NT2/D1 (cell line): ENCODE results near the gene MYH1.

Experiments used
- YY1 ChIP-seq: IDR thresholded peaks from 2 replicates; pipeline ENCODE4 v1.6.1; 2011; ENCODE audit not compliant: insufficient read length, insufficient read depth
- ZNF274 ChIP-seq: IDR thresholded peaks from 2 replicates; pipeline ENCODE4 v1.6.1; 2011; ENCODE audit warnings: mild to moderate bottlenecking, low read depth, low read length

DNA sequence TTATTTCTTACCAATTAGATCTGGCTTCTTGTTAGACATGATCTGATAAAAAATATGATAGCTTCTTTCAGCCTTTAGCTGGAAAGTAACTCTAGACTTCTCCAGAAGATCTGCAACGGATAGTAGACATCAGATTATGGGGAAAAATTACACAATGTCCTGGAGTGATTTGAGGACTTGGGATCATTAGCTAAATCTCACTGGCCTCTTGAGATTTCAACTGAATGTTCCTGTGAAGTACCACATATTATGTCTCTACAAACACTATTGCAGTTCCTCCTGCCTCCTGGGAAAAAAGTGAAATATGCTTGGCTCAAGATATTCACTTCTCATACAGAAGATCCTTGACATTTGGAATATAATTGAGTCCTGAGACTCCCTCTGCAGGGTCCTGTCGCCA is 5.5 kb downstream of the MYH1 start:
- TF ChIP-seq ZNF274: no peak
- no peak for TF ChIP-seq YY1
